Choroid plexus epithelial cell (primary cell): ENCODE data around the gene OR2F2.

Source experiments
- DNase-seq: peaks from one replicate; pipeline ENCODE4 v3.0.0-alpha.2; 2010; ENCODE audit warnings: low read depth
- H3K4me3 ChIP-seq: 2 replicates; pipeline ENCODE4 v1.5.1; 2011; ENCODE audit warnings: low read depth, mild to moderate bottlenecking, control low read depth, low read length, moderate library complexity
- TF ChIP-seq, protein P1 (sequence below): conservative IDR thresholded peaks from 2 replicates; pipeline ENCODE4 v1.5.1; 2011; ENCODE audit warnings: low read depth, mild to moderate bottlenecking, control low read depth, inconsistent platforms, low read length, moderate library complexity

OR2F2 gene

GRCh38 chr7:143902332-143902899 is 32.6 kb upstream of the OR2F2 start:
- no peak overlapping the region for H3K4me3 ChIP-seq
- DNase-seq: no peak
- TF ChIP-seq, protein P1, sequence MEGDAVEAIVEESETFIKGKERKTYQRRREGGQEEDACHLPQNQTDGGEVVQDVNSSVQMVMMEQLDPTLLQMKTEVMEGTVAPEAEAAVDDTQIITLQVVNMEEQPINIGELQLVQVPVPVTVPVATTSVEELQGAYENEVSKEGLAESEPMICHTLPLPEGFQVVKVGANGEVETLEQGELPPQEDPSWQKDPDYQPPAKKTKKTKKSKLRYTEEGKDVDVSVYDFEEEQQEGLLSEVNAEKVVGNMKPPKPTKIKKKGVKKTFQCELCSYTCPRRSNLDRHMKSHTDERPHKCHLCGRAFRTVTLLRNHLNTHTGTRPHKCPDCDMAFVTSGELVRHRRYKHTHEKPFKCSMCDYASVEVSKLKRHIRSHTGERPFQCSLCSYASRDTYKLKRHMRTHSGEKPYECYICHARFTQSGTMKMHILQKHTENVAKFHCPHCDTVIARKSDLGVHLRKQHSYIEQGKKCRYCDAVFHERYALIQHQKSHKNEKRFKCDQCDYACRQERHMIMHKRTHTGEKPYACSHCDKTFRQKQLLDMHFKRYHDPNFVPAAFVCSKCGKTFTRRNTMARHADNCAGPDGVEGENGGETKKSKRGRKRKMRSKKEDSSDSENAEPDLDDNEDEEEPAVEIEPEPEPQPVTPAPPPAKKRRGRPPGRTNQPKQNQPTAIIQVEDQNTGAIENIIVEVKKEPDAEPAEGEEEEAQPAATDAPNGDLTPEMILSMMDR: no peak

DNA sequence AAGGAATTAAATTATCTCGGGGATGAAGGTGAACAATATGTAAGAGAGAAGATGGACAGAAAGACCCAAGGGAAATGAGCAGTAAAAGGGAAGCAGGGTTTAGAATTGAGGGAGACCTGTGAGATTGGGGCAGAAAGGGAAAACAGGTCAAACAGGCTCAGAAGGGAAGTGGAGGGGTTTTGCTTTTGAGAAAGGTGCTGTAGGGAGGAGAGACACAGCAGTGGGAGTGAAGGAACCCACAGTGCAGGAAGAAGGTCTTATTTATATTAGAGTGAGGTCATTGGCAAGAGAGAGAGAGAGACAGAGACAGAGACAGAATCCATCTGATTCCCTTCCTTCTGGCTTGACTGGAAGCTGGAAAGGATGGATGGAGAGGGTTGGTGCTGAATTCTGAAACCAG is 29.5 kb upstream of the OR2F2 start:
- TF ChIP-seq, protein P1: no peak
- no peak for DNase-seq
- no peak overlapping the region for H3K4me3 ChIP-seq

GRCh38 chr7:143906151-143906550 is 28.9 kb upstream of the OR2F2 start:
- TF ChIP-seq, protein P1: no peak
- no peak for DNase-seq
- H3K4me3 ChIP-seq: no peak overlapping the region

DNA sequence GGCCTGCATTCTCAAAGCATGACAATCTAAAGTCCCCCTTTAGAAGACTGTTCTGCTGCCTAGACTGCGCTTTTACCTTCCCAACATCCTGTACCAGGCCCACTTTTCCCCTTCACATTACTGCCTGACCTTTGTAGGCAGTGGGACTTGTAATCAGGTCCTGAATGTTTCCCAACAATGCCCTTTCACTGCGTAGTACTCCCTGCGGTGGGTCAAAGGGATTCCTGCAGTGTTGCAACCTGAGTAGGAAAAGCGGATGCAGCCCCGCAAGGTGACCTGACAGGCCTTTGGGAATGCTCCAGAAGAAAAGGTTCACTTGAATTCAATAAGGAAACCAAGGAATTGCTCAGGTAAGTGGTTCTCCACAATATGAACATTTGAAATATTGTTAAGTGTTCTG is 28.1 kb upstream of the OR2F2 start:
- no peak for DNase-seq
- TF ChIP-seq, protein P1: no peak
- H3K4me3 ChIP-seq: no peak overlapping the region

DNA sequence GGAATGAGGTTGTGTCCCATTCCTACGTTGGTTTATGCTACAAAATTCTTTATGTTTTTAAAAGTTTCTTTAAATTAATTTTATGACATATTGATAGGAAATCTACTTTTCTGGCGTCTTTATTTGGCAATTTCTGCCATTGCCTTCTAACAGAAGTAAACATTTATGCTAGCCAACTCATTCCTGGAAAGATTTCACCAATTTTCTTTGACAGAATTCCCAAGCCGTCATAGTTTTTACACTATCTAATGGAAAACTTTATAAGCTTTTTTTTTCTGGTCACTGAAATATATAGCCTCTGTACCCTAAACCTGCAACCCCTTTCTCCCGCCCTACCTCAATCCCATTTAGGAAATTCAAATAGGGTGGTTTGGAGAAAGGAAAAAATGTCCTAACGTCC is 26.9 kb upstream of the OR2F2 start:
- DNase-seq: no peak
- TF ChIP-seq, protein P1: no peak
- no peak overlapping the region for H3K4me3 ChIP-seq

DNA sequence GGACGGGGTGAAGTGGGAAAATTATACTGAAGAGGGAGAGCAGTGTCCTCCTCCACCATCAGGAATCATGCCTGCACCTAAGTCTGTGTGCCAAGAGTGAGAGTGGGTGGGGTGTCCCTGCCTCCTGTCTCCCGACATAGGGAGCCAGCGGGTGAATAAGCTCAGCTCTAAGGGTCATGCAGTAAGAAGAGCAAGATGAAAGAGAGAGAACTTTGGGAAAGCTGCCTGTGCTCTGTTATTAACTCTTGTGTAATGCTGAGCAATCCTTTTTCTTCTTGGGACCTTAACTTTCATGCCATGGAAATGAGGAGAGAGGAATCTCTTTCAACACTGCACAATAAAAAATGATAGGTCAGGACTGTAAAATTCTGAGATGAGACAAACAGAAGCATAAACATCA is 25.2 kb upstream of the OR2F2 start:
- no peak for DNase-seq
- no peak overlapping the region for H3K4me3 ChIP-seq
- TF ChIP-seq, protein P1: no peak

DNA sequence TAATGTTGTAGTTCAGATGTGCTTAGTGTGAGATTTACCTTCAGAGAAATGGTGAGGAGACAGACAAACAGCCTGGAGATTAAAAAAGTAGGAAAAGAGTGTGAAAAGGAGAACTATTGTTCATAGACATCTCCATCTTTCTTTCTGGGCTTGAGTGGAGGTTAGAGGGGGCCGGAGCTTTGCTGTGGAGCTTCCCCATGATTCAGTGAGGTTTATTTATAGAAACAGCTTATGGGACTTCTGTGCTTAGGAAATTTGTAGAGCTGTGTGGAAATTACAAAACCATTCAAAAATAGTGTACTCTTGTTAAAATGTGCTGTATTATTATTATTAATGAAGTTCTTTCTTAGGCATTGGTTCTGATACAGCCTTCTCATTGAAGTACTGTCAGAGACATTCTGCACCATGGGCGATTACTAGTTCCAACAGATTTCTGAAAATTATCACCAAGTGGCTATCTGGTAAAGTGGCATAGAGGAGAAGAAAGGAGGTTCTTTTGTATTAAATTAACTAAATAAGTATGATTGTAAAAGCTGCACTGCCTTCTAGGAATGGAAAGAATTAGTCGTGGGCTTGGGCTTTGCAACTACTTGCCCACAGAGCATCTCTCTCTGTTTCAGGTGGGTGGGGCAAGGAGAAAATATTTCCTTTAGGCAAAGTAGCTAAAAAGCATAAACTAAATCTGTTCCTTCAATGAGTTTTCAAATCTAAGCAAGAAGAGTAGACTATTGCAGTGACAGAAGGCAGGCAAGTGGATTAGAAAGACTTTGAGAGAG is 24.4 kb upstream of the OR2F2 start:
- no peak overlapping the region for H3K4me3 ChIP-seq
- TF ChIP-seq, protein P1: no peak
- peak; percentile 39 for DNase-seq
